ENCODE data around the gene ASXL1. TPM values are rescaled to one million over a fixed set of nuclear protein-coding genes. Genes with fewer than 3 reads are reported as not detected.
A peak's percentile ranks its signal among the peaks of the same experiment; 100 is the strongest.

The ASXL1 gene
- total RNA-seq, 4 donors from 2014 or later, result 69.1 to 116 (median 102) TPM

GRCh38 chr20:32332614-32333013 is 25.5 kb upstream of the ASXL1 start:
- Histone ChIP-seq H3K9me3 (no peaks in the 10 kb centered on the region), H3K4me3 (no peak overlapping the region), H3K36me3 (no peaks in the 10 kb centered on the region), H3K4me1 (no peaks in the 10 kb centered on the region), H3K27me3 (no peaks in the 10 kb centered on the region), H3K27ac (no peak overlapping the region)
- intact Hi-C loops (cut with DNase I; ENCODE audit: low total_unique reads), result no loop called here
- no peak for DNase-seq
- no peak for TF ChIP-seq POLR2A (IDR thresholded peaks at IDR 0.05)
- TF ChIP-seq CTCF (IDR thresholded peaks at IDR 0.05), result no peak

DNA sequence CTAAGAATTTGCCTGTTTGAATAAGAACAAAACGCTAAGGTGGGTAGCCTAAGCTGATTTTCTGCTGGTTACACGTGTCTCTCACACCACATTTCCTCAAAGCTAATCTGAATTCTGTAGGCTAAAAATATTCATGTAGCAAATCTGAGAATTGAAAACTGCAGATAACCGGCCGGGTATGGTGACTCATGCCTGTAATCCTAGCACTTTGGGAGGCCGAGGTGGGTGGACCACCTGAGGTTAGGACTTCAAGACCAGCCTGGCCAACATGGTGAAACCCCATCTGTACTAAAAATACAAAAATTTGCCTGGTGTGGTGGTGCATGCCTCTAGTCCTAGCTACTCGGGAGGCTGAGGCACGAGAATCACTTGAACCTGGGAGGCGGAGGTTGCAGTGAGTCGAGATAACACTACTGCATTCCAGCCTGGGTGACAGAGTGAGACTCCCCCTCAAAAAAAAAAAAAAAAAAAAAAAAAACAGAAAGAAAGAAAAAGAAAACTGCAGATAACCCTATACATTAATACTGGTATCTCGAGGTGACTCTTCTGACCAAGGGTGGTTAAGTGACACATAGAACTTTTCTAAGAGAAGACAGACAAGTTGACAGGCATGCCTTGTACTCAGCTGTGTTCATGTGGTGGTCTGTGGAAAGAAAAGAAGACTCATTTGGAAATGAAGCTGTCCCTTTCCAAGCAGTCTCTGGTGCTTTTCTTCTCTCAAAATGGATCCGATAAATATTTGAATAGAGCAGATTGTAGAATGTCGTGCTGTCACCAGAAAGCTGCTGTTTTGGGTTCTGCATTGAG is 24.7 kb upstream of the ASXL1 start:
- Histone ChIP-seq H3K36me3 (no peaks in the 10 kb centered on the region), H3K27ac (no peak overlapping the region), H3K4me3 (no peak overlapping the region), H3K27me3 (no peaks in the 10 kb centered on the region), H3K9me3 (no peaks in the 10 kb centered on the region), H3K4me1 (no peaks in the 10 kb centered on the region)
- DNase-seq, result no peak
- TF ChIP-seq CTCF (IDR thresholded peaks at IDR 0.05) (no peak), POLR2A (IDR thresholded peaks at IDR 0.05) (no peak)
- intact Hi-C loops (cut with DNase I; ENCODE audit: low total_unique reads), result no loop called here

GRCh38 chr20:32333988-32334885 is 23.9 kb upstream of the ASXL1 start:
- Histone ChIP-seq H3K27me3 (no peaks in the 10 kb centered on the region), H3K27ac (peak overlapping the region in 1 of 2 donors; percentile 45), H3K9me3 (no peaks in the 10 kb centered on the region), H3K4me3 (no peak overlapping the region), H3K36me3 (no peaks in the 10 kb centered on the region), H3K4me1 (no peaks in the 10 kb centered on the region)
- TF ChIP-seq POLR2A (IDR thresholded peaks at IDR 0.05) (no peak), CTCF (IDR thresholded peaks at IDR 0.05) (no peak)
- peak in 1 of 2 donors; percentile 25 for DNase-seq
- intact Hi-C loops (cut with DNase I; ENCODE audit: low total_unique reads), result no loop called here

DNA sequence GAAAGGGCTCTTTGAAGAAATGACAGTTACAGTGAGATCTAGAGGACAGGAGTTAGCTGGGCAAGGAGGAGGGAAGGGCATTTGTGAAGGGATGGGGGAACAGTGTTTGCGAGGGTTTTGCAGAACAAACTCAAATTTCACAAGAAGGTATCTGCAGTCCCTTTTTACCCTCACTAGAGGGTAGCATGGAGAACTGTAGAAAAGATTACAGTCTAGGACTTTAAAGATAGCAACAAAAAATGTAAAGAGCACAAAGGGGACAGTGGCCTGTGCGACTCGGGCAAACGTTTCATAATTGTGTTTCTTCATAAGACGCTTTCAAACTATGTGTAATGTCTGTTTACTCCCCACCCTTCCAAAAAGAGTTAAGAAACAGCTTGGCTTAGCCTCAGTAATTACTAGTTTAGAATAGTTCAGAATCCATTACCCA is 21.2 kb upstream of the ASXL1 start:
- no peaks in the 10 kb centered on the region for H3K27me3 ChIP-seq

More for the DNA sequence above, 21.2 kb upstream of the ASXL1 start:
- intact Hi-C loops (cut with DNase I; ENCODE audit: low total_unique reads), result no loop called here
- no peak for DNase-seq
- Histone ChIP-seq H3K9me3 (no peaks in the 10 kb centered on the region), H3K36me3 (no peaks in the 10 kb centered on the region), H3K27ac (no peak overlapping the region), H3K4me1 (no peaks in the 10 kb centered on the region), H3K4me3 (no peak overlapping the region)
- TF ChIP-seq POLR2A (IDR thresholded peaks at IDR 0.05) (no peak), CTCF (IDR thresholded peaks at IDR 0.05) (peak; percentile 25 to 54 (median 40))
